K562 (cell line): ENCODE measurements around the gene LUC7L. TPM values are rescaled to one million over a fixed set of nuclear protein-coding genes. Genes with fewer than 3 reads are reported as not detected.

Source experiments
- ATAC-seq: fragments of 200-7000 bp; cut with Tn5 transposase; 3 replicates; pipeline ENCODE4 v1.9.1; 2020; ENCODE audit warnings: moderate library complexity
- BruUV-seq: library from RNA; stranded (reverse); fragments of 400-500 nt; replicated peaks from 2 replicates; lab custom pipeline; 2021; lab: Mats Ljungman, UMichigan
- CTCF ChIA-PET: fragments of 300-600 bp; formaldehyde crosslinking; extraction: SDS; loops from one replicate; lab custom pipeline; 2021; ENCODE audit warnings: low intra/inter-chr PET ratio; lab: Yijun Ruan, JAX
- POLR2A ChIA-PET: fragments of 300-600, 350-650 bp; sonication (Branson Sonifier 250); formaldehyde crosslinking; extraction: SDS; loops from one replicate; lab custom pipeline; 2021; ENCODE audit warnings: antibody characterized with exemption, inconsistent platforms; lab: Yijun Ruan, JAX
- DNase-seq, 4 experiments: peaks; one replicate each; pipeline versions ENCODE4 v3.0.0 to v3.0.0-alpha.2; 2011 to 2018; ENCODE audit warnings: low spot score in 3 of 4, mixed read lengths in 3 of 4; ENCODE audit errors: extremely low read depth in 1 of 4
- FAIRE-seq: peaks from 2 replicates; lab custom pipeline; 2011; peaks lifted over from hg19 to GRCh38; lab: Jason Lieb, UNC
- H2AFZ ChIP-seq: 2 replicates; pipeline ENCODE4 v1.6.0; 2011; ENCODE audit warnings: low read depth, low read length, control low read depth, inconsistent platforms
- H3K27ac ChIP-seq: fragments of 200-600 bp; 3 replicates; pipeline ENCODE4 v1.8.0; 2011; ENCODE audit warnings: low read depth, mild to moderate bottlenecking, control low read depth, inconsistent platforms, low read length, moderate library complexity, mixed read lengths; ENCODE audit errors: extremely low read depth
- H3K27me3 ChIP-seq, 2 experiments: fragments of 300-600 bp in 1 of 2; 2 replicates in 1 of 2; 3 replicates in 1 of 2; pipeline versions ENCODE4 v1.6.0 to v1.8.0; 2011; ENCODE audit warnings: inconsistent platforms in 2 of 2, low read length in 2 of 2, mild to moderate bottlenecking in 1 of 2, mixed read lengths in 1 of 2, moderate library complexity in 1 of 2; ENCODE audit not compliant: control insufficient read depth in 2 of 2, insufficient read depth in 2 of 2
- H3K36me3 ChIP-seq: fragments of 300-600 bp; 3 replicates; pipeline ENCODE4 v1.8.0; 2011; ENCODE audit warnings: mild to moderate bottlenecking, low read length, inconsistent platforms; ENCODE audit not compliant: control insufficient read depth, insufficient read depth
- H3K4me1 ChIP-seq, 2 experiments: fragments of 200-600 bp in 1 of 2; replicated peaks in 1 of 2; 2 replicates in 1 of 2; 3 replicates in 1 of 2; pipeline versions ENCODE4 v1.5.1 to v1.8.0; 2011; ENCODE audit warnings: inconsistent platforms in 2 of 2, low read length in 2 of 2, mild to moderate bottlenecking in 1 of 2, mixed read lengths in 1 of 2, moderate library complexity in 1 of 2; ENCODE audit not compliant: control insufficient read depth in 2 of 2, insufficient read depth in 2 of 2
- H3K4me2 ChIP-seq: 2 replicates; pipeline ENCODE4 v1.6.1; 2011; ENCODE audit warnings: low read length, control low read depth, inconsistent platforms, mixed read lengths; ENCODE audit not compliant: insufficient read depth
- H3K4me3 ChIP-seq: fragments of 200-600 bp; sonication (generic), shearing (Covaris generic); 2 replicates; pipeline ENCODE4 v1.5.1; 2016; ENCODE audit warnings: control low read depth, inconsistent platforms
- H3K79me2 ChIP-seq: fragments of 200-600 bp; 3 replicates; pipeline ENCODE4 v1.8.0; 2011; ENCODE audit warnings: low read length, inconsistent platforms; ENCODE audit not compliant: control insufficient read depth, insufficient read depth
- H3K9ac ChIP-seq, 2 experiments: 2 replicates each; pipeline versions ENCODE4 v1.6.0 to v1.6.1; 2011; ENCODE audit warnings: low read depth in 2 of 2, low read length in 2 of 2, control low read depth in 1 of 2, inconsistent platforms in 1 of 2, mild to moderate bottlenecking in 1 of 2, mixed read lengths in 1 of 2; ENCODE audit not compliant: insufficient read depth in 1 of 2
- H3K9me1 ChIP-seq: one replicate; pipeline ENCODE4 v1.6.0; 2011; ENCODE audit warnings: inconsistent platforms, mild to moderate bottlenecking, low read length, moderate library complexity; ENCODE audit not compliant: control insufficient read depth, insufficient read depth
- H3K9me3 ChIP-seq: replicated peaks from 2 replicates; pipeline ENCODE4 v1.5.1; 2011; ENCODE audit warnings: low read depth, low read length, inconsistent platforms; ENCODE audit not compliant: control insufficient read depth, insufficient read depth
- H4K20me1 ChIP-seq: replicated peaks from 2 replicates; pipeline ENCODE4 v1.6.1; 2011; ENCODE audit warnings: low read length, inconsistent platforms, mixed read lengths; ENCODE audit not compliant: control insufficient read depth, insufficient read depth
- CBX2 ChIP-seq: fragments of 200-600 bp; sonication (generic); IDR thresholded peaks from one replicate; pipeline ENCODE4 v1.6.1; 2012; ENCODE audit warnings: mild to moderate bottlenecking, low read length, inconsistent platforms; ENCODE audit not compliant: insufficient read depth, poor library complexity, severe bottlenecking
- CREB3 ChIP-seq: fragments of 450-650 bp; conservative IDR thresholded peaks from 2 replicates; pipeline ENCODE4 v1.6.1; 2016; ENCODE audit warnings: missing genetic modification characterization, low read depth, mild to moderate bottlenecking, missing compliant biosample characterization, moderate library complexity
- DPF2 ChIP-seq: fragments of 450-650 bp; IDR thresholded peaks from 2 replicates; pipeline ENCODE4 v1.6.1; 2016
- HDGF ChIP-seq: fragments of 450-650 bp; IDR thresholded peaks from 2 replicates; pipeline ENCODE4 v1.6.1; 2016
- IRF1 ChIP-seq: sonication (generic); formaldehyde crosslinking; IDR thresholded peaks from 2 replicates; pipeline ENCODE4 v1.8.0; 2022; ENCODE audit warnings: missing genetic modification reagents, mild to moderate bottlenecking, borderline replicate concordance
- NELFE ChIP-seq: IDR thresholded peaks from 2 replicates; pipeline ENCODE4 v1.6.1; 2011; ENCODE audit warnings: mild to moderate bottlenecking; ENCODE audit not compliant: insufficient read depth, insufficient read length
- TFE3 ChIP-seq: fragments of 450-650 bp; formaldehyde crosslinking; IDR thresholded peaks from 2 replicates; pipeline ENCODE4 v1.4.0; 2020; ENCODE audit warnings: mild to moderate bottlenecking, mixed read lengths
- TRIM28 ChIP-seq: fragments of 450-650 bp; IDR thresholded peaks from 2 replicates; pipeline ENCODE4 v1.6.1; 2017
- ZBTB33 ChIP-seq: sonication (generic); formaldehyde crosslinking; IDR thresholded peaks from 2 replicates; pipeline ENCODE4 v1.8.1; 2023; ENCODE audit warnings: mild to moderate bottlenecking, missing genetic modification reagents
- ZNF436 ChIP-seq: fragments of 250-450, 450-650 bp; sonication (Bioruptor Pico); formaldehyde crosslinking; IDR thresholded peaks from 2 replicates; pipeline ENCODE4 v1.7.0; 2020; ENCODE audit warnings: mild to moderate bottlenecking
- ZNF644 ChIP-seq: fragments of 200-800 bp; sonication (Bioruptor generic); IDR thresholded peaks from 2 replicates; pipeline ENCODE4 v1.6.1; 2016; ENCODE audit warnings: low read depth, missing genetic modification characterization, missing compliant biosample characterization
- ZNF695 ChIP-seq: fragments of 450-650 bp; formaldehyde crosslinking; IDR thresholded peaks from 2 replicates; pipeline ENCODE4 v1.4.0; 2020; ENCODE audit warnings: mild to moderate bottlenecking, moderate library complexity
- ZNF76 ChIP-seq: fragments of 250-450 bp; sonication (Bioruptor Pico); IDR thresholded peaks from 2 replicates; pipeline ENCODE4 v1.4.0; 2020; ENCODE audit warnings: mild to moderate bottlenecking, moderate library complexity, borderline replicate concordance
- ZNF77 ChIP-seq: fragments of 250-450 bp; sonication (Bioruptor Pico); IDR thresholded peaks from 2 replicates; pipeline ENCODE4 v1.5.0; 2020
- WGBS: fragments of 100-300 bp; shearing (Covaris generic); methylation state at CpG from one replicate; pipeline ENCODE4 v1.1.6; 2016; ENCODE audit warnings: low coverage, mixed read lengths; ENCODE audit not compliant: insufficient coverage; ENCODE audit errors: missing lambda C conversion rate; 5-methylcytosine and 5-hydroxymethylcytosine counted together
- in situ Hi-C: fragments of 300-500 bp; cut with MboI; formaldehyde crosslinking; loops from 4 replicates; pipeline ENCODE4 v1.15.0; 2018; ENCODE audit warnings: inconsistent platforms, mixed read lengths
- intact Hi-C: fragments of 100-400 bp; cut with micrococcal nuclease; formaldehyde crosslinking; loops from 2 replicates; pipeline ENCODE4 v1.14.2; 2022
- polyA plus RNA-seq, 8 experiments: library from polyadenylated mRNA; depleted of rRNA in 4 of 8; stranded (reverse) in 5 of 8; unstranded in 3 of 8; fragments of >200 nt; fragmentation: Nextera tagmentation in 2 of 8; fragmentation: Illumina TruSeq in 1 of 8; extraction: Ambion mirVana in 2 of 8; extraction: Trizol in 1 of 8; gene quantifications; 2 replicates each; pipeline versions ENCODE4 v1.2.1 to v1.2.3, GENCODE V29; 2011 to 2014; ENCODE audit warnings: inconsistent platforms in 1 of 8, missing spikeins in 1 of 8
- total RNA-seq, 7 experiments: library from RNA; depleted of rRNA in 6 of 7; stranded (reverse); fragments of >200 nt in 6 of 7; fragmentation: Illumina TruSeq in 2 of 7; extraction: Trizol in 2 of 7; gene quantifications; 2 replicates each; pipeline versions ENCODE4 v1.2.1 to v1.2.3, GENCODE V29; 2011 to 2021; ENCODE audit warnings: low replicate concordance in 1 of 7

Gene LUC7L
- total and polyA plus RNA-seq, 9 of the 15 experiments (the other 6 are each of a cell fraction or from before 2014, with no cell fraction given): 1.7 to 93.3 (median 59.5) TPM

DNA sequence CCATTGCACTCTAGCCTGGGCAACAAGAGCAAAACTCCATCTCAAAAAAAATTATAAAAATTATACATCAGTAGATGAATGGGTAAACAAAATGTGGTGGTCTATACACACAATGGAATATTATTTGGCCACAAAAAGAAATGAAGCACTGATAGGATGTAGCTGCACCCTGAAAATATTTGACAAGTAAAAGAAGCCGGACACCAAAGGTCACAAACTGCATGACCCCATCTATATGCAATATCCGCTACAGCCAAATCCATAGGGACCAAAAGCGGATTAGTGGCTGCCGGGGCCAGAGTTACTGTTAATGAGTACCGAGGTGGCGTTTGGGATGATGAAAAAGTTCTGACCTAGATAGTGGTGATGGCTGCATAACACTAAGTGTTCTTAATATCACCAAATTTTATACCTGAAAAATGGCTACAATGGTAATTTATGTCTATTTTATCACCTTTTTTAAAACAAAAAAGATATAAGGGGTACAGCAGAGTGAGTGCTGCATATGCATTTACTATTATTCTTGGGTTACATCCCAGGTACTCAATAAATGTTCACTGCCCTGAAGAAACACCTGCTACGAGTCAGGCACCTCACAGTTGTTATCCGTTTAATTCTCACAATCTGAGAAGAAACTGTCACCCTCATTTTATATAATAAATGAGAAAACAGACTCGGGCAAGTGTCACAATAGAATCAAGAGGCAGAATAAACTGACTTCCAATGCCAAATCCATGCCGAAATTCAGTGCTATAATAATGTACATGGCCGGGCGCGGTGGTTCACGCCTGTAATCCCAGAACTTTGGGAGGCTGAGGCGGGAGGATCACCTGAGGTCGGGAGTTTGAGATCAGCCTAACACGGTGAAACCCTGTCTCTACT is 49.8 kb downstream of the LUC7L start:
- WGBS: 63% methylated on average over 17 of the region's 17 CpGs
- Histone ChIP-seq H3K27me3 (no peaks in the 10 kb centered on the region), H3K27ac (peak overlapping the region; percentile 59), H3K4me2 (peak overlapping the region; percentile 91), H3K9me1 (peaks cover 3% of the 10 kb centered on the region), H3K9me3 (no peaks in the 10 kb centered on the region), H2AFZ (peak overlapping the region; percentile 82; the same call in 1 of the 2 replicates), H3K4me3 (peak overlapping the region; percentile 61), H3K9ac (peak overlapping the region; percentile 34 to 98; a peak in 3 of 4 replicates), H3K36me3 (peaks cover 27% of the 10 kb centered on the region), H3K4me1 (peaks cover 28 to 62% of the 10 kb centered on the region in 2 experiments; a peak in 4 of 5 replicates), H3K79me2 (peaks cover 47% of the 10 kb centered on the region), H4K20me1 (0 out of 2 replicates have a peak, but pooled peaks cover 6% of the 10 kb centered on the region)
- FAIRE-seq: no peak
- DNase-seq: no peak
- CTCF ChIA-PET: interaction anchor here (0.7 to 4.5 kb wide), 5 partner anchors 22 to 113 kb away, joined by 3 to 42 read pairs (median 27); no protein-coding TSS in a partner anchor
- TSS peak; percentile 50 for BruUV-seq
- in situ Hi-C loops: loop anchor here (5.0 kb wide), 1 partner anchor 72 kb away; no protein-coding TSS in a partner anchor
- no peak for ATAC-seq
- intact Hi-C loops: loop anchor here (2.0 kb wide), 2 partner anchors 37 to 73 kb away; no protein-coding TSS in a partner anchor
- POLR2A ChIA-PET: interaction anchor here (0.7 to 1.3 kb wide), 4 partner anchors 21 to 126 kb away, joined by 3 to 7 read pairs (median 4); partner anchors contain the start of genes POLR3K and SNRNP25
- no peak for TF ChIP-seq ZNF644 (tag)
- TF ChIP-seq DPF2: no peak
- TF ChIP-seq ZNF695: no peak
- peak; percentile 20; the same call in 1 of the 2 replicates for TF ChIP-seq HDGF
- TF ChIP-seq CBX2: no peak
- no peak for TF ChIP-seq ZNF436
- TF ChIP-seq CREB3 (tag): no peak
- 0 out of 2 replicates have a peak, but pooled peaks have one; percentile 16 for TF ChIP-seq TRIM28
- peak; percentile 13; the same call in 1 of the 2 replicates for TF ChIP-seq ZBTB33 (CRISPR knock-in tag)
- no peak for TF ChIP-seq ZNF76 (CRISPR knock-in tag)
- TF ChIP-seq TFE3 (CRISPR knock-in tag): no peak
- TF ChIP-seq ZNF77 (CRISPR knock-in tag): 0 out of 2 replicates have a peak, but pooled peaks have one; percentile 31
- TF ChIP-seq IRF1: no peak
- TF ChIP-seq NELFE: no peak
